ENCODE measurements around the gene AIRE. TPM values are rescaled to one million over a fixed set of nuclear protein-coding genes. Genes with fewer than 3 reads are reported as not detected.

AIRE gene
- total and polyA plus RNA-seq, 2 donors (not counting 1 experiment from before 2014, with no cell fraction given): not detected

DNA sequence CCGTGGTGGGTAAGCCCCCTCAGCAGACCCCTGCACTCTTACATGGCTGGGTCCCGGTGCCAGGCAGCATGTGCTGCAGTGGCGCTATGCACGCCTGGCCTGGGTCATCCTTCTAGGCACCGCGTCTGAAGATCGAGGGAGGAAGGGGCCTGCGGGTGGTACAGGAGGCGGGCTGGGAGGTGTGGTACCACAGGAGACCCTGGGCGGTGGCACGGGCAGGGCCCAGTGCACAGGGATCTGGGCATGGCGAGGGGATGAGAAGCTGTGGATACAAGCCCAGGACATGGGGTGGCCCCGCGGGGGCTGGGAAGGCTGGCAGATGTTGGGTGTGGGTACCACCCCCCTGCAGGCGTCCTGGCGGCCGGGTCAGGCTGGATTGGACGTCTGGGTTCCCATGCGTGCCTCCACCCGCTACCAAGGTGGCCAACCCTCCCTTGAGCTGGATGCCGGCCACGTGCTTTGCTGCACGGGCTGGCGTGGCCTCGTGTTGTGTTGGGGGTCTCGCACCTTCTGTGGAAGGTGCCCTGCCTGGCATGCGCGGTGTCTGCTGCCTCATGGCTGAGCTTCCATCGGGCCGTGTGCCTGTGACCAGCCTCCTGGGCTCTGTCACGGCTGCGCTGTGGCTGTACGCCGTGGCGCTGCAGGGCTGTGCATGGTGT lies 33.9 kb downstream of the AIRE start:
- Histone ChIP-seq H3K9me3 (ENCODE audit: control insufficient read depth, insufficient read depth, low read depth, low read length) (no peaks in the 10 kb centered on the region), H3K4me2 (ENCODE audit: extremely low read depth, insufficient read depth, low read length) (no peak overlapping the region), H3K79me2 (ENCODE audit: control insufficient read depth, insufficient read depth, low read length) (no peaks in the 10 kb centered on the region), H3K9ac (ENCODE audit: insufficient read depth, low read length) (no peak overlapping the region), H3K27ac (ENCODE audit: insufficient read depth, low read length) (no peak overlapping the region), H2AFZ (ENCODE audit: low read length) (no peak overlapping the region), H4K20me1 (ENCODE audit: control insufficient read depth, extremely low read depth, insufficient read depth, low read length) (no peaks in the 10 kb centered on the region), H3K4me1 (ENCODE audit: control insufficient read depth, extremely low read depth, insufficient read depth, low read length) (no peaks in the 10 kb centered on the region), H3K36me3 (ENCODE audit: control insufficient read depth, insufficient read depth, low read length) (peaks cover 19% of the 10 kb centered on the region), H3K27me3 (ENCODE audit: control insufficient read depth, insufficient read depth, low read length) (no peaks in the 10 kb centered on the region), H3K4me3 (replicated peaks in 1 of 4; ENCODE audit: control extremely low read depth in 1 of 4, insufficient read depth in 1 of 4, low read depth in 3 of 4, low read length in 4 of 4) (no peak overlapping the region)
- no peak for DNase-seq (ENCODE audit: low read depth in 2 of 2)
- TF ChIP-seq EZH2 (IDR thresholded peaks at IDR 0.05; ENCODE audit: low read length, missing control alignments) (no peak), CTCF (conservative IDR thresholded peaks at IDR 0.05 in 1 of 2, IDR thresholded peaks at IDR 0.05 in 1 of 2; ENCODE audit: low read depth in 1 of 2, low read length in 2 of 2) (no peak)

GRCh38 chr21:44320847-44321246 lies 35.2 kb downstream of the AIRE start:
- no peaks in the 10 kb centered on the region for H4K20me1 ChIP-seq (ENCODE audit: control insufficient read depth, extremely low read depth, insufficient read depth, low read length)
- H3K9me3 ChIP-seq (ENCODE audit: control insufficient read depth, insufficient read depth, low read depth, low read length): no peaks in the 10 kb centered on the region
- H3K4me1 ChIP-seq (ENCODE audit: control insufficient read depth, extremely low read depth, insufficient read depth, low read length): no peaks in the 10 kb centered on the region
- TF ChIP-seq CTCF (conservative IDR thresholded peaks at IDR 0.05 in 1 of 2, IDR thresholded peaks at IDR 0.05 in 1 of 2; ENCODE audit: low read depth in 1 of 2, low read length in 2 of 2) (no peak), EZH2 (IDR thresholded peaks at IDR 0.05; ENCODE audit: low read length, missing control alignments) (no peak)
- no peak overlapping the region for H2AFZ ChIP-seq (ENCODE audit: low read length)
- H3K79me2 ChIP-seq (ENCODE audit: control insufficient read depth, insufficient read depth, low read length): no peaks in the 10 kb centered on the region
- H3K4me3 ChIP-seq (replicated peaks in 1 of 4; ENCODE audit: control extremely low read depth in 1 of 4, insufficient read depth in 1 of 4, low read depth in 3 of 4, low read length in 4 of 4): no peak overlapping the region
- H3K36me3 ChIP-seq (ENCODE audit: control insufficient read depth, insufficient read depth, low read length): peaks cover 22% of the 10 kb centered on the region
- no peaks in the 10 kb centered on the region for H3K27me3 ChIP-seq (ENCODE audit: control insufficient read depth, insufficient read depth, low read length)
- no peak overlapping the region for H3K9ac ChIP-seq (ENCODE audit: insufficient read depth, low read length)
- no peak overlapping the region for H3K4me2 ChIP-seq (ENCODE audit: extremely low read depth, insufficient read depth, low read length)
- no peak overlapping the region for H3K27ac ChIP-seq (ENCODE audit: insufficient read depth, low read length)
- no peak for DNase-seq (ENCODE audit: low read depth in 2 of 2)

GRCh38 chr21:44321846-44322450 lies 36.3 kb downstream of the AIRE start:
- H3K4me1 ChIP-seq (ENCODE audit: control insufficient read depth, extremely low read depth, insufficient read depth, low read length): no peaks in the 10 kb centered on the region
- no peaks in the 10 kb centered on the region for H3K9me3 ChIP-seq (ENCODE audit: control insufficient read depth, insufficient read depth, low read depth, low read length)
- no peak for DNase-seq (ENCODE audit: low read depth in 2 of 2)
- peaks cover 17% of the 10 kb centered on the region for H3K36me3 ChIP-seq (ENCODE audit: control insufficient read depth, insufficient read depth, low read length)
- no peak overlapping the region for H3K9ac ChIP-seq (ENCODE audit: insufficient read depth, low read length)
- no peaks in the 10 kb centered on the region for H3K79me2 ChIP-seq (ENCODE audit: control insufficient read depth, insufficient read depth, low read length)
- H3K27ac ChIP-seq (ENCODE audit: insufficient read depth, low read length): no peak overlapping the region
- H3K4me2 ChIP-seq (ENCODE audit: extremely low read depth, insufficient read depth, low read length): no peak overlapping the region
- H3K4me3 ChIP-seq (replicated peaks in 1 of 4; ENCODE audit: control extremely low read depth in 1 of 4, insufficient read depth in 1 of 4, low read depth in 3 of 4, low read length in 4 of 4): no peak overlapping the region
- H4K20me1 ChIP-seq (ENCODE audit: control insufficient read depth, extremely low read depth, insufficient read depth, low read length): no peaks in the 10 kb centered on the region
- no peak overlapping the region for H2AFZ ChIP-seq (ENCODE audit: low read length)
- no peak for TF ChIP-seq EZH2 (IDR thresholded peaks at IDR 0.05; ENCODE audit: low read length, missing control alignments)
- no peak for TF ChIP-seq CTCF (conservative IDR thresholded peaks at IDR 0.05 in 1 of 2, IDR thresholded peaks at IDR 0.05 in 1 of 2; ENCODE audit: low read depth in 1 of 2, low read length in 2 of 2)
- H3K27me3 ChIP-seq (ENCODE audit: control insufficient read depth, insufficient read depth, low read length): no peaks in the 10 kb centered on the region

All from fibroblast of lung (primary cell).